Mucosa of stomach (tissue), 1 donor: ENCODE data around the gene ACD.
A peak's percentile ranks its signal among the peaks of the same experiment; 100 is the strongest.

Experiments used
- H3K27me3 ChIP-seq: one replicate; pipeline ENCODE4 v1.7.0; 2013; ENCODE audit warnings: mild to moderate bottlenecking, low read length; ENCODE audit not compliant: control insufficient read depth, insufficient read depth
- H3K36me3 ChIP-seq: one replicate; pipeline ENCODE4 v1.7.0; 2013; ENCODE audit warnings: low read length; ENCODE audit not compliant: control insufficient read depth, insufficient read depth
- H3K4me1 ChIP-seq: one replicate; pipeline ENCODE4 v1.7.0; 2013; ENCODE audit warnings: mild to moderate bottlenecking, low read length; ENCODE audit not compliant: control insufficient read depth, insufficient read depth
- H3K4me3 ChIP-seq: one replicate; pipeline ENCODE4 v1.7.0; 2013; ENCODE audit warnings: low read length
- H3K9ac ChIP-seq: one replicate; pipeline ENCODE4 v1.7.0; 2013; ENCODE audit warnings: mild to moderate bottlenecking, low read length, moderate library complexity
- H3K9me3 ChIP-seq: one replicate; pipeline ENCODE4 v1.7.0; 2013; ENCODE audit warnings: mild to moderate bottlenecking, low read length, moderate library complexity; ENCODE audit not compliant: control insufficient read depth
- donor health status: Pancreatic carcinoma.

ACD gene

DNA sequence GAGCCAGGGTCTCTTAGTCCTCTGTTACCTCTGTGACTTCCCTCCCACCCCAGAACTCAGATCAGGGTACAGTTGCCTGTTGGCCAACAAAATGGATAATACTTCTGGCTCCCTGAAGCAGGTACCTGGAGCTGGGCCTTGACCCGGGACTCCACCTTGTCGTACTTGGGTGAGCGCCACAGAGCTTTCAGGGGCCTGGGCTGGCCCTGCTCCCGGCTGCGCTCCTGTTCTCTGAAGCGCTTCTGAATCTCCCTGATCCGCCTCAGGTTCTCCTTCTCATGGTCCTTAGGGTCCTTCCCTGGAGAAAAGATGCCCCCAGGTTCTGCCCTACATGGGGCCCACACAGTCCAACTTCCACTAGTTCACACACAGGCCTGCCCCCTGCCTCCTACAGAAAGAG, 4.8 kb upstream of the ACD start:
- Histone ChIP-seq H3K4me3 (no peak overlapping the region), H3K9ac (no peak overlapping the region), H3K27me3 (no peaks in the 10 kb centered on the region), H3K4me1 (peaks cover 27% of the 10 kb centered on the region), H3K36me3 (no peaks in the 10 kb centered on the region), H3K9me3 (no peaks in the 10 kb centered on the region)

DNA sequence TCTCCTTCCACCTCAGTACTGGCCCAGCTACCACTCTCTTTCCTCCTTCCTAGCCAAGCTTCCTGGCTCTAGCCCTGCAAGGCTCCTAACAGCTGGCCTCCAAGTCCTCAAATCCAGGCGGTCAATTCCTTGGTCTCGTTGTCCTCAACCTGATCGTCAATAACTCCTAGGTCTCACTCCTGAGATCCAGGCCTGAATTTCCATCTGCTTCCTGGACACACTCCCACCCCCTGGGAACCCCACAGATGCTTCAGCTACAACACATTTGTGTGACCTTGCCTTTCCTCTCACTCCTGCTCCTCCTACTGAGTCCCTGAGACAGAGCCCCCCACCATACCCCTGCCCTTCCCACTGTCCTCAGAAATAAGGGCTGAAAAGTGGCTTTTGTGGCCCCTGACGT, 4.2 kb upstream of the ACD start:
- H3K4me3 ChIP-seq, result no peak overlapping the region
- peaks cover 32% of the 10 kb centered on the region for H3K4me1 ChIP-seq
- no peak overlapping the region for H3K9ac ChIP-seq
- H3K9me3 ChIP-seq, result no peaks in the 10 kb centered on the region
- H3K27me3 ChIP-seq, result no peaks in the 10 kb centered on the region
- H3K36me3 ChIP-seq, result no peaks in the 10 kb centered on the region

DNA sequence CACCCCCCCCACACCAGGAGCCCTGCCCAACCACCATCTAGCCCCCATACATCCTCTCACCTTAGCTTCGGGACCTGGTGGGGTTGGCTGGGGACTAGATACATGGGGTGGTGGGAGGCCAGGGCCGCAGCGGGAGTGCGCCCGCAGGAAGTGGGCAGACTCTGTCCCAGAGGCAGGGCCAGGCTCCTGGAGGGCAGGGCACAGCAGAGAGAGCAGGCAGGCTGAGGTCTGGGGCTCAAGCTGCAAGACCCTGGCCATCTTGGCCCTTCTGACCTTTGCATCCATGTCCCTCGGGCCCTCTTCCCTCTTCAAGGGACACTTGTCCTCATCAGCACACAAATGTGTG, 3.8 kb upstream of the ACD start:
- peaks cover 35% of the 10 kb centered on the region for H3K4me1 ChIP-seq
- H3K9ac ChIP-seq, result no peak overlapping the region
- H3K4me3 ChIP-seq, result no peak overlapping the region
- no peaks in the 10 kb centered on the region for H3K36me3 ChIP-seq
- H3K9me3 ChIP-seq, result no peaks in the 10 kb centered on the region
- no peaks in the 10 kb centered on the region for H3K27me3 ChIP-seq

DNA sequence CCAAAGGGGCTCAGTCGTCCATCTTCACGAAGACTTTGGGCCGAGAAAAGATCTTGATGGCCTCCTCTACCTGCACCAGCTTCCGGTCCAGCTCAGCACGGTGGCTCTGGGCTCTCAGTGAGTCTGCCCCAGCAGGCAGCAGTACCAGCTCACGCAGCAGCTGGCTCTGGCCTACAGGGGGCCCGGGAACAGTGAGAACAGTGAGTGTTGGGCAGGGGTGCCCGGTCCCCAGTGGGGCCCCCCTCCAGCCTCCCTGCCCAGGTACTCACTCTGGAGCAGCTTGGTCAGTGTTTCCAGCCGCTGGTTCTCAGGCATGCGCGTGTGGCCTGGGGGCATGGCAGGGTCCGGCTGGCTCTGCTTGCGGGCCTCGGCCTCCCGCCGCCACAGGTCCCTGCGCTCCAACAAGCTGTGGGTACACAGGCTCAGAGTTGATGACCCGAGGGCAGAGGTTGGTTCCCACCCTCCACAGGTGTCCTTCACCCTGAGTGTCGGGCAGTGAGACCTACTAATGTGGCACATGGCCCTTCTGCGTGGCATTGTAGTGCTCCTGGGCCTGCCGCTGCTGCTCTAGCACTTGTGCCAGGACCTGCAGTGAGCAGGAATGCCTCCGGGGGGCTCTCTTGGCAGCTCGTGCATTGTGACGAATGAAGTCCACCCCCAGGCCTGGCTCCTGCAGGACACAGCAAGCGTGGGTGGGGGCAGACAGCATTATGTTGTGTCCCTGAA, 3.3 kb upstream of the ACD start:
- Histone ChIP-seq H3K9me3 (no peaks in the 10 kb centered on the region), H3K9ac (no peak overlapping the region), H3K27me3 (no peaks in the 10 kb centered on the region), H3K4me3 (no peak overlapping the region), H3K4me1 (peaks cover 34% of the 10 kb centered on the region), H3K36me3 (no peaks in the 10 kb centered on the region)

DNA sequence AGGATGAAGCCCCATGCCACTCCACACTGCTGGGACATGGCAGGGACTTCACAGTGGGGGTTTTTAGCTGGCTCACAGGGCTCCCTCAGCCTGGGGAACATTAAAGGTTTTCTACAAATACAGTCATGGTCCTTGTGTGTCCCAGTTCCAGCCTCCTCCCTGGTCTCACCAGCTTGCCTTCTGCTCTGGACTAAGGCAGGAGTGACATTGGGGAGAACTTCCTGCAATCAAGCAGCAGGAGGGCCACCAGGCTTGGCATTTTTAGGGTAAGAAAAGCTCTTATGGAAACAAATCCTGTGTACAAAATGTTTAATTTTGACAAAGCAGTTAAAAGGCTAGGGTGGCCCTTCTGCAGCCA, 2.6 kb upstream of the ACD start:
- H3K4me1 ChIP-seq, result peaks cover 27% of the 10 kb centered on the region
- H3K9ac ChIP-seq, result no peak overlapping the region
- H3K4me3 ChIP-seq, result no peak overlapping the region

DNA sequence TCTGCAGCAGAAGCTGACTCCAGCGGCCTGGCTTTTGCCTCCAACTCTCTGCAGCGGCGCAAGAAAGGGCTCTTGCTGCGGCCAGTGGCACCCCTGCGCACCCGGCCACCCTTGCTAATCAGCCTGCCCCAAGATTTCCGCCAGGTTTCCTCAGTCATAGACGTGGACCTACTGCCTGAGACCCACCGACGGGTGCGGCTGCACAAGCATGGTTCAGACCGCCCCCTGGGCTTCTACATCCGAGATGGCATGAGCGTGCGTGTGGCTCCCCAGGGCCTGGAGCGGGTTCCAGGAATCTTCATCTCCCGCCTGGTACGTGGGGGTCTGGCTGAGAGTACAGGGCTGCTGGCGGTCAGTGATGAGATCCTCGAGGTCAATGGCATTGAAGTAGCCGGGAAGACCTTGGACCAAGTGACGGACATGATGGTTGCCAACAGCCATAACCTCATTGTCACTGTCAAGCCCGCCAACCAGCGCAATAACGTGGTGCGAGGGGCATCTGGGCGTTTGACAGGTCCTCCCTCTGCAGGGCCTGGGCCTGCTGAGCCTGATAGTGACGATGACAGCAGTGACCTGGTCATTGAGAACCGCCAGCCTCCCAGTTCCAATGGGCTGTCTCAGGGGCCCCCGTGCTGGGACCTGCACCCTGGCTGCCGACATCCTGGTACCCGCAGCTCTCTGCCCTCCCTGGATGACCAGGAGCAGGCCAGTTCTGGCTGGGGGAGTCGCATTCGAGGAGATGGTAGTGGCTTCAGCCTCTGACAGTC, 2.0 kb upstream of the ACD start:
- Histone ChIP-seq H3K4me3 (no peak overlapping the region), H3K9me3 (no peaks in the 10 kb centered on the region), H3K9ac (no peak overlapping the region), H3K27me3 (no peaks in the 10 kb centered on the region), H3K4me1 (peaks cover 22% of the 10 kb centered on the region), H3K36me3 (no peaks in the 10 kb centered on the region)

More for the DNA sequence above, 2.6 kb upstream of the ACD start:
- H3K9me3 ChIP-seq, result no peaks in the 10 kb centered on the region
- no peaks in the 10 kb centered on the region for H3K27me3 ChIP-seq
- H3K36me3 ChIP-seq, result no peaks in the 10 kb centered on the region

DNA sequence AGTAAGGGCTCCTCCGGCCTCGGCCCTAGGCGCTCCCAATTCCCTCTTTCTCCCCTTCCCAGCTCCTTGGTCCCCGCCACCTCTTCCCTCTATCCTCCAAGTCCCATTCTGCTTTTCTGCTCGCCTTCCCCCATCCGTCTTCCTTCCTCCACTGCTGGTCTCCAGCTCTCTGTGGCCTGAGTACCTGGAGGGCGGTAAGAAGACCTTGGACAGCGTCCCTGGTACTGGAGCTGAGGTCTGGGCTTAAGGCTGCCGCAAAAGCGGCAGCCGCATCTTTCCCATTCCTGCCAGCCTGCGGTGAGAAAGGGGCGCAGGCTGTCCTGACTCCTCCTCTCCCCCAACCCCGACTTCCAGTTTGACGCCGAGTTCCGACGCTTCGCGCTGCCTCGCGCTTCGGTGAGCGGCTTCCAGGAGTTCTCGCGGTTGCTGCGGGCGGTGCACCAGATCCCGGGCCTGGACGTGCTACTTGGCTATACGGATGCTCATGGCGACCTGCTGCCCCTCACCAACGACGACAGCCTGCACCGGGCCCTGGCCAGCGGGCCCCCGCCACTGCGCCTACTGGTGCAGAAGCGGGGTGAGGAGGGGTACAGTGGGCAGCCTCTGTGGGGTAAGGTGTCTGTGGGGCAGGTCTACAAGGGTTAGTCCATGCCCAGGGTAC, 1.2 kb upstream of the ACD start:
- peaks cover 22% of the 10 kb centered on the region for H3K4me1 ChIP-seq
- no peaks in the 10 kb centered on the region for H3K36me3 ChIP-seq
- H3K9ac ChIP-seq, result peak overlapping the region; percentile 57
- H3K9me3 ChIP-seq, result no peaks in the 10 kb centered on the region
- H3K4me3 ChIP-seq, result peak overlapping the region; percentile 19
- no peaks in the 10 kb centered on the region for H3K27me3 ChIP-seq

DNA sequence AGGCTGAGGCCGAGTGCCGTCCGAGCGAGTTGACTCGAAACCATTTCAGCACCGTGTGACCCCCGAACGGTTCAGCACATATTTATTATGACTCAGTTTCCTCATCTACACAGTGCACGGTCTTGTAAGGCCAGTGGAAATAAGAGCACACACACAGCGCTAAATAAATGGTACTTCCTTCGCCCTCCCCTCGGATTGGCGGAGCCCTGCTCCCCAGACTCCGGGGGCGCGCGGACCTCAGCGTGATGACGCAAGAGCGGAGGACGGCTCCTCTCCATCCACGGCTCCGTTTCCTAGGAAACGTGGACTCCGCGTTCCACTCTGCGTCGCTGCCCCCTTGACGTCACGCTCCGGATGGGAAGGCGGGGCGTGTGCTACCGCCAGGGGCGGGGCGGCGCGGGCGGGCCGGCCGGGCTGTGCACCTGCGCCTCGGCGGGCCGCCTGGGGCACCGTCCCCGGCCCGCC, 536 bp upstream of the ACD start, which contains the start of gene PARD6A:
TSS of gene PARD6A (plus strand) at position 397 of the 465 bp plus-strand sequence. CDS start 79 bp downstream, outside the sequence.
- peak within 1 kb of the TSS; percentile 78 for H3K4me3 ChIP-seq
- H3K4me1 ChIP-seq, result peaks cover 17% of the 10 kb centered on the region
- H3K9me3 ChIP-seq, result no peaks in the 10 kb centered on the region
- peaks cover 5% of the 10 kb centered on the region for H3K27me3 ChIP-seq
- no peaks in the 10 kb centered on the region for H3K36me3 ChIP-seq
- H3K9ac ChIP-seq, result peak within 1 kb of the TSS; percentile 72

DNA sequence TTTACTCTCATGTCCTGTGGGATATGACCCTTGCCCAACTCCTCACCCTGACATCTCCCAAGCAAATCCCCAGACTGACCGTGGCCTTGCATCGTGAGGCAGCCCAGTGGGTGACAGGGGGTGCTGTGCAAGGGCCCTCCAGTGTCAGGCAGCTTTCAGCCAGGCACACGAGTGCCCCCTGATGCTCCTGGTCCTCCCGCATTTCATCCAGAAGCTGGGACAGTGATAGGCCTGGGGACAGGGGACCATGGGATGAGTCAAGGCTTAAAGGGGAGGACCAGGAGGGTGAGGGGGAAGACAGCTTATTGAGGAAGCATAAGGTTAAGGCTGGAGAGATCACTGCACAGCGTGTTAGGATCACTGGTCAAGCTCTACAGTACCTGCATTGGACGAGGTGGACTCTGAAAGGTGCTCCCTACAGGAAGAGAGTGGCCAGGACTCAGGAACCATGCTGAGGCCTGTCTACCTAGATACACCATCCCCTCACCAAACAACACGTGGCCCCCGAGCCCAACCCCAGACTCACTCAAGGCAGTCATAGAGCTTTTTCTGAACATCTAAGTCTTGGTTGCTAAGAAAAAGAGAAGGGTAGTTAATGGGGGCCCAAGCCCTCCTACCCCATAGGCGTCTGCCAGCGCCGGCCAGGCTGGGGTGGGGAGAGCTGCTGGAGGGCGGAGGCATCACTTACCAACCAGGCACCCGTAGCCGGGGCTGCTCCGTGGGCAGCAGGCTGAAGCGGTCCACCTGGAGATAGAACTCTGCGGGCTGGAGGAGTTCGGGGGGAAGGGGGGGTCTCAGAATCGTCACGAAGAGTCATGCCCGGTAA, 998 bp downstream of the ACD start:
- Histone ChIP-seq H3K4me3 (peak overlapping the region; percentile 78), H3K36me3 (no peaks in the 10 kb centered on the region), H3K27me3 (peaks cover 19% of the 10 kb centered on the region), H3K9ac (peak overlapping the region; percentile 72), H3K4me1 (peaks cover 15% of the 10 kb centered on the region), H3K9me3 (no peaks in the 10 kb centered on the region)

DNA sequence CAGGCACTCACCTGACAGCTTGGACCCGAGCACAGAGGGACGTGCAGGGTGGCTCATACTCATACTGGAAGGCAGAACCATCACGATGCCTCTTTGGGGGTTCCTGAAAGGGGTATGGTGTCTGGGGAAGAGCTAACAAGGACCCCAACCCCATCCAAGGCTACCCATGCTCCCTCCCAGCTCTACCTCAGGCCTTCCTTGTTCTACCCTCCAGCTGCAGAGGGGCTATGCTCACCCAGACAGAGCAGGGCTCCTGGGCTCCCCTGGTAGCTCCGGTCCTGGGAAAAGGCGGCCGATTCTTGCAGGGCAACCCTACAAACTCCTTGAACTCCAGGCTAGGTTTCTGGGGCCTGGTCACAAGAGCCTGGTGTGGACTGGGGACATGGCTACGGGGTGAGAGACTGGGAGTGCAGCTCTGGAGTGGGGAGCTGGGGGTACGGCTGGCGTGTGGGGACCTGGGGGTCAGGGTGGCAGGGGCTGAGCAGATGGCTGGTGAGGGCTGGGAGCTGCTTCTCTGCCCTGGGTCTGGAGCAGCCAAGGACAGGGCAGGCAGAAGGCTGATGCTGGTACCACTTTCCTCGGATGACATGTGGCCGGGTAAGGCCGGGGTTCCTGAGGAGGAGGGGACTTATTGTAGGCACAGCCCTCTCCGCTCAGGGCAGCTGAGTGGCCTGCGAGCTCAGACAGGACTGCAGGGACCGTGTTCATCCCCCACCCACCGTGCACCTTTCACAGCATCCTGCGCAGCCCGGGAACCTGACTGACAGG, 2.1 kb downstream of the ACD start:
- peaks cover 20% of the 10 kb centered on the region for H3K4me1 ChIP-seq
- no peak overlapping the region for H3K4me3 ChIP-seq
- H3K27me3 ChIP-seq, result peaks cover 29% of the 10 kb centered on the region
- no peaks in the 10 kb centered on the region for H3K36me3 ChIP-seq
- H3K9ac ChIP-seq, result no peak overlapping the region
- H3K9me3 ChIP-seq, result no peaks in the 10 kb centered on the region

DNA sequence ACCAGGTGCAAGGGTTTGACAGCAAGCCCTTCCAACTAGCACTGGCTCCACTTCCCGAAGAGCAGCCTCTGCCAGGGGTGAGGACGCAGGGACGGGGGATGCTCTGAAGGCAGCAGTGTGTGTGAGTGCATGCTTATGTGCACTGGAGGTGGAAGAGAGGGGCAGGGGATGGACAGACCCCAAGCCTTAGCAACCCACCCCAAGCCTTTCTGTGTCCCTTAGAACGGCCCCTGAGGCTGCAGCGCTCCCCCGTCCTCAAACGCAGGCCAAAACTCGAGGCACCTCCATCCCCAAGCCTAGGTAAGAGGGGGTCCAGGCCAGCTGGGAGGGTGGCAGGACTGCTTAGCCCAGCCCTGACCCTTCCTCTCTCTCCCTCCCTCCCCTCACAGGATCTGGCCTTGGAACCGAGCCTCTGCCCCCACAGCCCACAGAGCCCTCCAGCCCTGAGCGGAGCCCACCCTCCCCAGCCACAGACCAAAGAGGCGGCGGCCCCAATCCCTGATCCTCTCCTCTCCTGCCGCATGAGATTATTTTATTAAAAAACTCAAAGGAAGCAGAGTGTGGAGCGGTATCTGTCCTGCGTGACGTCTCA, 2.9 kb downstream of the ACD start:
- Histone ChIP-seq H3K4me1 (peaks cover 20% of the 10 kb centered on the region), H3K9me3 (no peaks in the 10 kb centered on the region), H3K36me3 (no peaks in the 10 kb centered on the region)

More for the DNA sequence above, 2.9 kb downstream of the ACD start:
- no peak overlapping the region for H3K4me3 ChIP-seq
- peaks cover 33% of the 10 kb centered on the region for H3K27me3 ChIP-seq
- no peak overlapping the region for H3K9ac ChIP-seq
